K562 (cell line): ENCODE measurements around the gene C10orf90.

Source experiments
- TF ChIP-seq, protein P1 (sequence below): sonication (generic); formaldehyde crosslinking; IDR thresholded peaks from 2 replicates; pipeline ENCODE4 v1.4.0; 2020; ENCODE audit warnings: mild to moderate bottlenecking, missing genetic modification reagents
- TF ChIP-seq, protein P2 (sequence below): sonication (generic); formaldehyde crosslinking; IDR thresholded peaks from 2 replicates; pipeline ENCODE4 v1.8.0; 2022; ENCODE audit warnings: mild to moderate bottlenecking, missing genetic modification reagents

DNA sequence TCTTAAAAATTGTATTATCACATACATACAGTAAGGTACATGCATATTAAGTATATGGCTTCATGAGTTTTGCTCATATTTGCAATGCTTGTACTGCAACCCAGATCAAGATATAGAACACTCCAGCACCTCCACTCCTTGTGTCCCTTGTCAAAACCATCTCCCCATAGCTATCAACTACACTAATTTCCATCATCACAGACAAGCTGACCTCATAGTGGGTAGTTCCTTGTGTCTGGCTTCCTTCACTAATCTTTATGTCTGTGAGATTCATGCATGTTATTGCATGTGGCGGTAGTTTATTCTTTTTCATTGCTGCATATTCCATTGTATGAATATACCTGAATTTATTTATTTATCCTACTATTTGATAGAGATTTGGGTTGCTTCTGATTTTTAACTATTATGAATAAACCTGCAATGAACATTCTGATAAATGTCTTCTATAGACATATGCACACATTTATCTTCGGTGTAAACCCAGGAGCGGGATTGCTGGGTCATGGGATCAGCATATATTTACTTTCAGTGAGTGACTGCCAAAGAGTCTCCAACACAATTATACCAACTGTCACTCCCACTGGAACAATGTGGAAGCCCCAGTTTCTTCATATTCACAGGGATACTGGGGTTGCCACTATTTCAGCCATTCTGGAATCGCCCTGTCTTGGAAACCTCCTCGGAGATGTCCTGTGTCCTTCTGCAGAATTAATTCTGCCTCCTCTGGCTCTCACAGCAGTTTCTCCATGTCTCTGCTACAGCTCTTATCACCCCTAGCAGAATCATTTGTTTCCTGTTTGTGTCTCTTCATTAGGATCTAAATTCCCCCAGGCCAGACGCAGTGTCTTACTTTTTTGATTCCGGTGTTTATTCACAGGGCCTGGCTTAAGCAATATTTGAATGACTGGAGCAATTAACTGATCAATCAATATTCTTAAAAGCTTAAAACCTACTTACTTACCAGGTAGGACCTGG, 267.5 kb downstream of the C10orf90 start:
- TF ChIP-seq, protein P1, sequence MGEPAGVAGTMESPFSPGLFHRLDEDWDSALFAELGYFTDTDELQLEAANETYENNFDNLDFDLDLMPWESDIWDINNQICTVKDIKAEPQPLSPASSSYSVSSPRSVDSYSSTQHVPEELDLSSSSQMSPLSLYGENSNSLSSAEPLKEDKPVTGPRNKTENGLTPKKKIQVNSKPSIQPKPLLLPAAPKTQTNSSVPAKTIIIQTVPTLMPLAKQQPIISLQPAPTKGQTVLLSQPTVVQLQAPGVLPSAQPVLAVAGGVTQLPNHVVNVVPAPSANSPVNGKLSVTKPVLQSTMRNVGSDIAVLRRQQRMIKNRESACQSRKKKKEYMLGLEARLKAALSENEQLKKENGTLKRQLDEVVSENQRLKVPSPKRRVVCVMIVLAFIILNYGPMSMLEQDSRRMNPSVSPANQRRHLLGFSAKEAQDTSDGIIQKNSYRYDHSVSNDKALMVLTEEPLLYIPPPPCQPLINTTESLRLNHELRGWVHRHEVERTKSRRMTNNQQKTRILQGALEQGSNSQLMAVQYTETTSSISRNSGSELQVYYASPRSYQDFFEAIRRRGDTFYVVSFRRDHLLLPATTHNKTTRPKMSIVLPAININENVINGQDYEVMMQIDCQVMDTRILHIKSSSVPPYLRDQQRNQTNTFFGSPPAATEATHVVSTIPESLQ (CRISPR knock-in tag): no peak
- TF ChIP-seq, protein P2, sequence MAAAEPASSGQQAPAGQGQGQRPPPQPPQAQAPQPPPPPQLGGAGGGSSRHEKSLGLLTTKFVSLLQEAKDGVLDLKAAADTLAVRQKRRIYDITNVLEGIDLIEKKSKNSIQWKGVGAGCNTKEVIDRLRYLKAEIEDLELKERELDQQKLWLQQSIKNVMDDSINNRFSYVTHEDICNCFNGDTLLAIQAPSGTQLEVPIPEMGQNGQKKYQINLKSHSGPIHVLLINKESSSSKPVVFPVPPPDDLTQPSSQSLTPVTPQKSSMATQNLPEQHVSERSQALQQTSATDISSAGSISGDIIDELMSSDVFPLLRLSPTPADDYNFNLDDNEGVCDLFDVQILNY (CRISPR knock-in tag): no peak
